Heart left ventricle (tissue), 16 donors: Measurements from ENCODE around the gene TENM3. TPM values are rescaled to one million over a fixed set of nuclear protein-coding genes. Genes with fewer than 3 reads are reported as not detected.
A peak's percentile ranks its signal among the peaks of the same experiment; 100 is the strongest.

ENCODE experiments used
- ATAC-seq, 4 donors: fragments of 200-7000 bp; cut with Tn5 transposase; one replicate each; pipeline ENCODE4 v1.9.1; 2020 to 2022; ENCODE audit warnings: moderate library complexity in 4 of 4, mild to moderate bottlenecking in 3 of 4, moderate number of reproducible peaks in 1 of 4
- DNase-seq, 5 donors: peaks; one replicate each; pipeline ENCODE4 v3.0.0-alpha.2; 2020
- H3K27ac ChIP-seq, 12 donors: fragments of 200-600 bp; sonication (generic) in 4 of 12; one replicate each; pipeline versions ENCODE4 v1.5.0 to v1.8.0; 2016 to 2022; ENCODE audit warnings: mild to moderate bottlenecking in 2 of 12
- H3K27me3 ChIP-seq, 9 donors: fragments of 200-600 bp; sonication (generic) in 2 of 9; one replicate each; pipeline versions ENCODE4 v1.5.1 to v1.8.0; 2016 to 2022; ENCODE audit warnings: mild to moderate bottlenecking in 3 of 9
- H3K36me3 ChIP-seq, 9 donors: fragments of 200-600 bp; sonication (generic) in 2 of 9; one replicate each; pipeline versions ENCODE4 v1.5.0 to v1.8.0; 2018 to 2022; ENCODE audit warnings: mild to moderate bottlenecking in 2 of 9
- H3K4me1 ChIP-seq, 12 donors: fragments of 200-600 bp; sonication (generic) in 4 of 12; one replicate each; pipeline versions ENCODE4 v1.5.0 to v1.8.0; 2016 to 2022; ENCODE audit warnings: mild to moderate bottlenecking in 3 of 12
- H3K4me3 ChIP-seq, 12 donors: fragments of 200-600 bp; sonication (generic) in 4 of 12; one replicate each; pipeline versions ENCODE4 v1.5.0 to v1.8.0; 2017 to 2022; ENCODE audit warnings: mild to moderate bottlenecking in 9 of 12, moderate library complexity in 4 of 12
- H3K9me3 ChIP-seq, 12 donors: fragments of 200-600 bp; sonication (generic) in 4 of 12; one replicate each; pipeline versions ENCODE4 v1.5.0 to v1.8.0; 2016 to 2022; ENCODE audit warnings: mild to moderate bottlenecking in 1 of 12
- CTCF ChIP-seq, 12 donors: fragments of 200-600 bp; sonication (generic) in 4 of 12; IDR thresholded peaks; one replicate each; pipeline versions ENCODE4 v1.5.0 to v1.8.0; 2018 to 2022; ENCODE audit warnings: antibody characterized with exemption in 12 of 12, mild to moderate bottlenecking in 5 of 12
- POLR2A ChIP-seq, 2 donors: fragments of 450-650 bp; IDR thresholded peaks; one replicate each; pipeline ENCODE4 v1.6.1; 2017; ENCODE audit warnings: antibody characterized with exemption in 2 of 2, mild to moderate bottlenecking in 2 of 2, moderate library complexity in 2 of 2
- WGBS, 4 donors: extraction: QIAGEN DNeasy Blood & Tissue Kit in 2 of 4; methylation state at CpG; one replicate each; pipeline versions ENCODE4 v1.1.5 to v1.1.7; 2013 to 2018; 5-methylcytosine and 5-hydroxymethylcytosine counted together
- intact Hi-C, 10 donors: fragments of 100-400 bp; cut with DNase I; formaldehyde crosslinking; loops; one replicate each; pipeline versions ENCODE4 v1.11.1 to v1.14.2; 2022
- polyA plus RNA-seq, 2 donors: library from polyadenylated mRNA; stranded (reverse); fragments of 200-250 nt; gene quantifications; one replicate each; pipeline ENCODE4 v1.2.3, GENCODE V29; 2013
- total RNA-seq, 9 donors: library from RNA; depleted of rRNA in 2 of 9; stranded (reverse); fragments of >200 nt in 2 of 9; fragmentation: NEBNext Ultra II Directional in 3 of 9; extraction: Animal tissue kit (Norgen Biotek cat#: 25700) in 3 of 9; gene quantifications; one replicate each; pipeline versions ENCODE4 v1.1.0 to v1.2.4, GENCODE V29; 2016 to 2023
- donor health status: ischemic (EF 13 %, LVEDD 7.1; RV severe dilation, severe dysfunction).
- donor health status: healthy with polysubstance abuse.
- donor health status: DM: no; HTN: yes; CAD: no.
- donor health status: DM: no; HTN: no; CAD: no.
- donor health status: ischemic (EF 25% LVEDD 6.9; RV normal size, moderate dysfunction).
- donor health status: ischemic (EF 25% LVEDD 5.7; RV mildly dilated, moderate dysfunction).
- donor health status: healthy.
- donor health status: DM: yes; HTN: yes; CAD: no.
- donor health status: ischemic (EF 35%, LVEDD 5.7; RV mildly dilated, moderate dysfunction).
- donor health status: nonischemic (EF 11% LVEDD 7.7; RV severe dilation, severe dysfunction).
- donor health status: DM: yes; HTN: yes; CAD: no.
- donor health status: PGD.
- donor health status: ischemic (EF 29% LVEDD 5.4; RV normal size, mild dysfunction).
- donor health status: nonischemic (EF 23%, LVEDD 6.1; RV moderate dilation, normal function).

Gene TENM3
- total and polyA plus RNA-seq, 11 donors = 0.19 to 10.3 (median 2.5) TPM

DNA sequence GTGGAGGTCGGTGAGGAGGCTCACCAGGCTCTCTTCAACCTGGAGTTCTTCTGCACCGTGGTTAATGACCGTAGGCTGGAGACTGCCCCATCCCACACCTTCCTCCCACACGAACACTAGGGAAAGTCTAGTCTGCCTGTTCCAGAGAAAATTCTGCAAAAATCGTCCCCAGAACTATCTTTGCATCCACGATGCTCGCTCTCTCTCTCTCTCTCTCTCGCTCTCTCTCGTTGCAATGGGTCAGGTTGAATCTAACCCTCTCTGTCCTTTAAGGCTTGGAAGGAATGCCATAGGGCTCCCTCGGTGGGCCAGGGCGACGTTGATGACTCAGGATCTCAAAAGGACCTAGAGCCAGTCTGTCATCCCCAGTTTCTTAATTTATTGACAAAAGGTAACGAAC, 562.5 kb downstream of the TENM3 start:
- no peak for DNase-seq
- H3K36me3 ChIP-seq = no peaks in the 10 kb centered on the region
- H3K27ac ChIP-seq = no peak overlapping the region
- H3K4me3 ChIP-seq = peak overlapping the region in 1 of 12 donors; percentile 59
- peaks cover 0 to 13% (median 6%) of the 10 kb centered on the region in 12 donors for H3K4me1 ChIP-seq
- WGBS, 4 donors = 62 to 70% (median 66%) methylated on average over 13 of the region's 13 CpGs
- H3K9me3 ChIP-seq = peaks cover 0 to 6% (median 0%) of the 10 kb centered on the region in 12 donors
- ATAC-seq = no peak
- intact Hi-C loops = loop anchor here in 9 of 10 donors (1.0 to 10.0 kb wide), 9 partner anchors 323 to 1663 kb away; no protein-coding TSS in a partner anchor
- no peak for TF ChIP-seq CTCF (IDR thresholded peaks at IDR 0.05)
- no peak for TF ChIP-seq POLR2A (IDR thresholded peaks at IDR 0.05)
- H3K27me3 ChIP-seq = peaks cover 0 to 7% (median 0%) of the 10 kb centered on the region in 9 donors

GRCh38 chr4:182806259-182807252, 563.4 kb downstream of the TENM3 start:
- ATAC-seq = peak; percentile 83 to 96 (median 89)
- Histone ChIP-seq H3K9me3 (peaks cover 0 to 6% (median 0%) of the 10 kb centered on the region in 12 donors), H3K27ac (peak overlapping the region in 8 of 12 donors; percentile 21 to 62 (median 49)), H3K4me3 (peak overlapping the region; percentile 27 to 75 (median 59)), H3K4me1 (peaks cover 0 to 13% (median 6%) of the 10 kb centered on the region in 12 donors), H3K27me3 (peaks cover 0 to 7% (median 0%) of the 10 kb centered on the region in 9 donors), H3K36me3 (no peaks in the 10 kb centered on the region)
- DNase-seq = peak; percentile 61 to 87 (median 79)
- 3 to 5% (median 4%) methylated on average over 31 to 68 of the region's 68 CpGs for WGBS, 4 donors
- peak; percentile 75 to 96 (median 90) for TF ChIP-seq CTCF (IDR thresholded peaks at IDR 0.05)
- TF ChIP-seq POLR2A (IDR thresholded peaks at IDR 0.05) = no peak
- intact Hi-C loops = loop anchor here in 8 of 10 donors (1.0 to 10.0 kb wide), 8 partner anchors 324 to 1664 kb away; no protein-coding TSS in a partner anchor

- peak overlapping the region in 11 of 12 donors; percentile 36 to 75 (median 59) for H3K4me3 ChIP-seq
- peaks cover 0 to 13% (median 6%) of the 10 kb centered on the region in 12 donors for H3K4me1 ChIP-seq
- ATAC-seq (peak in 1 of 4 donors; percentile 27), DNase-seq (no peak)
- H3K9me3 ChIP-seq = peaks cover 0 to 8% (median 0%) of the 10 kb centered on the region in 12 donors
- peak overlapping the region in 3 of 12 donors; percentile 40 to 62 (median 60) for H3K27ac ChIP-seq
- TF ChIP-seq CTCF (IDR thresholded peaks at IDR 0.05) (no peak), POLR2A (IDR thresholded peaks at IDR 0.05) (no peak)
- 40 to 66% (median 46%) methylated on average over 7 to 12 of the region's 12 CpGs for WGBS, 4 donors
- no peaks in the 10 kb centered on the region for H3K36me3 ChIP-seq
- H3K27me3 ChIP-seq = peaks cover 0 to 7% (median 0%) of the 10 kb centered on the region in 9 donors
- intact Hi-C loops = loop anchor here in 7 of 10 donors (2.0 to 10.0 kb wide), 7 partner anchors 325 to 1665 kb away; no protein-coding TSS in a partner anchor
These were observed 564.1 kb downstream of the TENM3 start for GRCh38 chr4:182807346-182807745.
